ENCODE results near the gene HSDL1. TPM values are rescaled to one million over a fixed set of nuclear protein-coding genes. Genes with fewer than 3 reads are reported as not detected.

Gene HSDL1
- total and polyA plus RNA-seq, 2 of the 8 experiments (the other 6 are each of a cell fraction or from before 2014, with no cell fraction given) = 25.0 to 55.7 TPM

- Histone ChIP-seq H3K4me2 (ENCODE audit: insufficient read depth in 1 of 2, low read depth in 2 of 2, low read length in 2 of 2) (no peak overlapping the region), H3K36me3 (ENCODE audit: control insufficient read depth in 2 of 4, insufficient read depth in 4 of 4, low read length in 3 of 4) (peaks cover 15 to 76% (median 49%) of the 10 kb centered on the region in 4 experiments), H4K5ac (ENCODE audit: insufficient read length, low read depth, low read length) (no peak overlapping the region), H3K79me1 (ENCODE audit: low read depth, low read length) (no peaks in the 10 kb centered on the region), H3K27ac (ENCODE audit: low read depth, low read length) (no peak overlapping the region), H3K9ac (replicated peaks in 1 of 4; ENCODE audit: extremely low read depth in 1 of 4, low read depth in 3 of 4, low read length in 3 of 4) (no peak overlapping the region), H3K18ac (ENCODE audit: extremely low read depth, low read length) (no peak overlapping the region), H3K4me1 (replicated peaks in 1 of 4; ENCODE audit: control insufficient read depth in 3 of 4, insufficient read depth in 4 of 4, low read length in 3 of 4) (no peaks in the 10 kb centered on the region), H3K79me2 (ENCODE audit: control insufficient read depth in 1 of 2, insufficient read depth in 2 of 2, low read length in 2 of 2) (no peaks in the 10 kb centered on the region), H4K8ac (ENCODE audit: extremely low read depth, insufficient read depth, low read length) (no peak overlapping the region), H3K4me3 (ENCODE audit: extremely low read depth in 1 of 4, insufficient read depth in 2 of 4, low read depth in 3 of 4, low read length in 4 of 4) (no peak overlapping the region), H2BK20ac (ENCODE audit: low read length) (no peak overlapping the region), H3K27me3 (replicated peaks in 1 of 4; ENCODE audit: control insufficient read depth in 3 of 4, extremely low read depth in 1 of 4, insufficient read depth in 3 of 4, low read length in 3 of 4) (no peaks in the 10 kb centered on the region), H3K56ac (replicated peaks; ENCODE audit: insufficient read length, low read depth, low read length) (no peak overlapping the region), H4K91ac (replicated peaks; ENCODE audit: insufficient read length, low read length) (no peak overlapping the region), H2AFZ (ENCODE audit: low read length) (no peak overlapping the region), H2BK5ac (ENCODE audit: low read depth, low read length) (no peak overlapping the region), H3K4ac (replicated peaks; ENCODE audit: insufficient read length, low read depth, low read length) (no peak overlapping the region), H3K14ac (ENCODE audit: insufficient read length) (no peak overlapping the region), H4K20me1 (replicated peaks in 1 of 2; ENCODE audit: control insufficient read depth in 1 of 2, insufficient read depth in 2 of 2, low read length in 2 of 2) (peaks cover 0 to 8% of the 10 kb centered on the region in 2 experiments), H2AK5ac (ENCODE audit: low read depth, low read length) (no peak overlapping the region), H3K23me2 (ENCODE audit: low read depth, low read length) (no peaks in the 10 kb centered on the region; the same call in 1 of the 2 replicates), H3K23ac (ENCODE audit: insufficient read length) (no peak overlapping the region), H2BK15ac (ENCODE audit: low read length) (no peak overlapping the region), H2BK120ac (replicated peaks; ENCODE audit: low read depth, low read length) (no peak overlapping the region), H3K9me3 (ENCODE audit: insufficient read depth in 2 of 2, low read depth in 1 of 2, low read length in 1 of 2) (no peaks in the 10 kb centered on the region), H2BK12ac (ENCODE audit: low read depth, low read length) (no peak overlapping the region)
- DNase-seq (ENCODE audit: low read depth in 1 of 2, low spot score in 2 of 2) (no peak), FAIRE-seq (no peak)
- TF ChIP-seq SIN3A (conservative IDR thresholded peaks at IDR 0.05 in 1 of 2, IDR thresholded peaks at IDR 0.05 in 1 of 2; ENCODE audit: low read depth in 1 of 2, low read length in 2 of 2) (no peak), KDM4A (IDR thresholded peaks at IDR 0.05; ENCODE audit: low read depth, low read length, severe bottlenecking) (no peak), TCF12 (IDR thresholded peaks at IDR 0.05; ENCODE audit: low read depth, low read length) (no peak), POU5F1 (IDR thresholded peaks at IDR 0.05; ENCODE audit: low read depth, low read length) (no peak), HDAC6 (IDR thresholded peaks at IDR 0.05; ENCODE audit: low read depth, low read length) (no peak), ASH2L (IDR thresholded peaks at IDR 0.05; ENCODE audit: low read length) (no peak)
- CTCF ChIA-PET (ENCODE audit: partially characterized antibody) = interaction anchor here (2.9 kb wide), 1 partner anchor 10 kb away, joined by 9 read pairs; no protein-coding TSS in a partner anchor
- POLR2A ChIA-PET (ENCODE audit: partially characterized antibody) = no interaction called here
- 81% methylated on average over 4 of the region's 4 CpGs; no CpG with 5 or more reads in 1 of the 2 experiments for WGBS, 2 experiments (ENCODE audit: extremely low coverage in 1 of 2, insufficient coverage in 1 of 2, insufficient read length in 1 of 2, insufficient replicate concordance in 2 of 2, low coverage in 1 of 2, low lambda C conversion rate in 2 of 2, missing lambda C conversion rate in 1 of 2)
These were observed 51.1 kb downstream of the HSDL1 start for GRCh38 chr16:84093879-84094270.
